GM12891 (cell line): ENCODE data around the gene UBFD1.

Experiments
- POLR2A ChIP-seq: IDR thresholded peaks from 2 replicates; pipeline ENCODE4 v1.6.1; 2011; ENCODE audit warnings: low read depth, low read length, control low read depth
- POLR2AphosphoS5 ChIP-seq: IDR thresholded peaks from 2 replicates; pipeline ENCODE4 v1.6.1; 2011; ENCODE audit warnings: low read depth, low read length, control low read depth
- POU2F2 ChIP-seq: IDR thresholded peaks from 2 replicates; pipeline ENCODE4 v1.6.1; 2011; ENCODE audit warnings: low read depth, mild to moderate bottlenecking, control low read depth, low read length, moderate library complexity
- SPI1 ChIP-seq: IDR thresholded peaks from 2 replicates; pipeline ENCODE4 v1.6.1; 2011; ENCODE audit warnings: low read depth, low read length, control low read depth

DNA sequence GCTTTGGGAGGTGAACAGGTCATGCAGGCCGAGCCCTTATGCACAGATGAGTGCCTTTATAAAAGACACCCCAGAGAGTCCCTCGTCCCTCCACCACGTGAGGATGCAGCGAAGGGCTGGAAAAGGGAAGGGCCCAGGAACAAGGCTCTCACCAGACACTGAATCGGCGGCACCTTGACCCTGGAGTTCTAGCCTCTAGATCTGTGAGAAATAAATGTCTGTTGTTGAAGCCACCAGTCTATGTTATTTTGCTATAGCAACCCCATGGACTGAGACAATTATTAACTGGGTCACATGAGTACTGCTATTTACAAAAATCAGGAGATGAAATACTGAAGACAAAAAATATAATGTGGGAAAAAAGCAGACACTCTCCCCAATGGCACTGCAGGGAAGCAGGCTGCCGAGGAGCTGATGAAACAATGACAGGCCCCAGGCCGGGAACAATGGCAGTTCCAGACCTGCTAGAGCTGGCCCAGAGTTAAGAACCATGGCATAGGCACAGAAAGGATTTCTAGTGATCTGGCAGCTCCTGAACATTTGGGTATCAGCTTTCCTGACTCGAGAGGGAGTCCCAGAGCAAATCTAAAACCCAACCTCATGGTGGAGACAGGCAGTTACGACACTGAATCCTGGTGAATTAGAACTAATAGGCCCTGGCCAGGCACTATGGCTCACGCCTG is 29.4 kb upstream of the UBFD1 start:
- TF ChIP-seq POLR2A (no peak), POLR2AphosphoS5 (no peak), POU2F2 (no peak), SPI1 (no peak)
